H9 (cell line): Measurements from ENCODE around the gene DIAPH2. TPM values are rescaled to one million over a fixed set of nuclear protein-coding genes. Genes with fewer than 3 reads are reported as not detected.

ENCODE experiments used
- DNase-seq: peaks from one replicate; pipeline ENCODE4 v3.0.0-alpha.2; 2017
- H2AFZ ChIP-seq: one replicate; pipeline ENCODE4 v1.6.1; 2013; ENCODE audit warnings: mild to moderate bottlenecking, low read length, control low read depth, moderate library complexity
- H2AK5ac ChIP-seq: 2 replicates; pipeline ENCODE4 v1.6.1; 2013; ENCODE audit warnings: low read length, control low read depth, mixed read lengths; ENCODE audit not compliant: insufficient read length
- H2BK120ac ChIP-seq: one replicate; pipeline ENCODE4 v1.6.1; 2013; ENCODE audit warnings: low read depth, mild to moderate bottlenecking, low read length, control low read depth, inconsistent platforms; ENCODE audit not compliant: poor library complexity, severe bottlenecking
- H2BK12ac ChIP-seq: 2 replicates; pipeline ENCODE4 v1.6.1; 2013; ENCODE audit warnings: low read length, control low read depth, mixed read lengths, low read depth; ENCODE audit not compliant: insufficient read length
- H2BK15ac ChIP-seq: 2 replicates; pipeline ENCODE4 v1.6.1; 2013; ENCODE audit warnings: low read depth, low read length, control low read depth
- H2BK20ac ChIP-seq: one replicate; pipeline ENCODE4 v1.6.1; 2013; ENCODE audit warnings: low read depth, mild to moderate bottlenecking, low read length, control low read depth, inconsistent platforms; ENCODE audit not compliant: poor library complexity, severe bottlenecking
- H2BK5ac ChIP-seq: 2 replicates; pipeline ENCODE4 v1.6.1; 2013; ENCODE audit warnings: low read length, control low read depth, mixed read lengths; ENCODE audit not compliant: insufficient read length
- H3K14ac ChIP-seq: 2 replicates; pipeline ENCODE4 v1.6.1; 2013; ENCODE audit warnings: low read length, control low read depth; ENCODE audit not compliant: insufficient read depth
- H3K18ac ChIP-seq: 2 replicates; pipeline ENCODE4 v1.6.1; 2013; ENCODE audit warnings: low read depth, mild to moderate bottlenecking, mixed read lengths, low read length, control low read depth; ENCODE audit not compliant: insufficient read length
- H3K23ac ChIP-seq: 2 replicates; pipeline ENCODE4 v1.6.1; 2013; ENCODE audit warnings: low read length, control low read depth, mixed read lengths, low read depth; ENCODE audit not compliant: insufficient read length
- H3K23me2 ChIP-seq: 2 replicates; pipeline ENCODE4 v1.6.1; 2013; ENCODE audit warnings: low read depth, mild to moderate bottlenecking, mixed read lengths, low read length, control low read depth; ENCODE audit not compliant: insufficient read length, poor library complexity, severe bottlenecking
- H3K27ac ChIP-seq: 2 replicates; pipeline ENCODE4 v1.5.1; 2013; ENCODE audit warnings: low read length, control low read depth, mixed read lengths, low read depth; ENCODE audit not compliant: insufficient read length
- H3K27me3 ChIP-seq: 2 replicates; pipeline ENCODE4 v1.6.1; 2013; ENCODE audit warnings: low read length, control low read depth, inconsistent platforms; ENCODE audit not compliant: insufficient read depth
- H3K4ac ChIP-seq: 2 replicates; pipeline ENCODE4 v1.6.1; 2013; ENCODE audit warnings: low read depth, mild to moderate bottlenecking, control low read depth, inconsistent platforms, low read length, moderate library complexity
- H3K4me1 ChIP-seq: 2 replicates; pipeline ENCODE4 v1.6.1; 2013; ENCODE audit warnings: low read length, control low read depth, inconsistent platforms; ENCODE audit not compliant: insufficient read depth
- H3K4me2 ChIP-seq: 2 replicates; pipeline ENCODE4 v1.6.1; 2013; ENCODE audit warnings: low read length, control low read depth, mixed read lengths; ENCODE audit not compliant: insufficient read length, insufficient read depth
- H3K56ac ChIP-seq: 2 replicates; pipeline ENCODE4 v1.6.1; 2013; ENCODE audit warnings: low read depth, mild to moderate bottlenecking, mixed read lengths, low read length, control low read depth; ENCODE audit not compliant: insufficient read length
- H3K79me1 ChIP-seq: 2 replicates; pipeline ENCODE4 v1.6.1; 2013; ENCODE audit warnings: low read depth, mild to moderate bottlenecking, moderate library complexity, low read length, control low read depth, inconsistent platforms; ENCODE audit not compliant: insufficient read depth, poor library complexity, severe bottlenecking
- H3K79me2 ChIP-seq: 2 replicates; pipeline ENCODE4 v1.6.1; 2013; ENCODE audit warnings: low read length, control low read depth, inconsistent platforms; ENCODE audit not compliant: insufficient read depth
- H3K9ac ChIP-seq: 2 replicates; pipeline ENCODE4 v1.6.1; 2013; ENCODE audit warnings: low read length, control low read depth, mixed read lengths; ENCODE audit not compliant: insufficient read length; ENCODE audit errors: extremely low read depth
- H3K9me3 ChIP-seq: one replicate; pipeline ENCODE4 v1.6.1; 2013; ENCODE audit warnings: low read depth, low read length, inconsistent platforms; ENCODE audit not compliant: control insufficient read depth
- H3T11ph ChIP-seq: one replicate; pipeline ENCODE4 v1.6.1; 2013; ENCODE audit warnings: mild to moderate bottlenecking, low read length, control low read depth, inconsistent platforms
- H4K20me1 ChIP-seq: one replicate; pipeline ENCODE4 v1.6.1; 2013; ENCODE audit not compliant: control insufficient read depth, insufficient read length, insufficient read depth
- H4K5ac ChIP-seq: 2 replicates; pipeline ENCODE4 v1.6.1; 2013; ENCODE audit warnings: low read depth, mild to moderate bottlenecking, mixed read lengths, low read length, control low read depth; ENCODE audit not compliant: insufficient read length
- H4K8ac ChIP-seq: replicated peaks from 2 replicates; pipeline ENCODE4 v1.6.1; 2013; ENCODE audit warnings: low read length, control low read depth, mixed read lengths, low read depth; ENCODE audit not compliant: insufficient read length
- H4K91ac ChIP-seq: 2 replicates; pipeline ENCODE4 v1.6.1; 2013; ENCODE audit warnings: low read depth, mild to moderate bottlenecking, moderate library complexity, mixed read lengths, low read length, control low read depth; ENCODE audit not compliant: insufficient read length
- H3K27ac Mint-ChIP-seq, 3 experiments: 2 replicates in 2 of 3; 3 replicates in 1 of 3; pipeline ENCODE4 v1.8.0; 2020 to 2021; ENCODE audit warnings: mixed read lengths in 3 of 3, mild to moderate bottlenecking in 1 of 3, moderate library complexity in 1 of 3
- H3K27me3 Mint-ChIP-seq: 2 replicates; pipeline ENCODE4 v1.8.0; 2021; ENCODE audit warnings: low read depth, mild to moderate bottlenecking, moderate library complexity, mixed read lengths
- H3K36me3 Mint-ChIP-seq, 3 experiments: 2 replicates in 2 of 3; 3 replicates in 1 of 3; pipeline ENCODE4 v1.8.0; 2020 to 2021; ENCODE audit warnings: low read depth in 3 of 3, mixed read lengths in 3 of 3; ENCODE audit not compliant: insufficient read depth in 1 of 3
- H3K4me1 Mint-ChIP-seq, 2 experiments: 2 replicates each; pipeline ENCODE4 v1.8.0; 2020; ENCODE audit warnings: mixed read lengths in 2 of 2
- H3K4me3 Mint-ChIP-seq, 2 experiments: 2 replicates in 1 of 2; 3 replicates in 1 of 2; pipeline ENCODE4 v1.8.0; 2020 to 2021; ENCODE audit warnings: mild to moderate bottlenecking in 2 of 2, mixed read lengths in 2 of 2, moderate library complexity in 1 of 2
- H3K9me3 Mint-ChIP-seq, 2 experiments: 2 replicates in 1 of 2; 3 replicates in 1 of 2; pipeline ENCODE4 v1.8.0; 2020; ENCODE audit warnings: mild to moderate bottlenecking in 2 of 2, mixed read lengths in 2 of 2, moderate library complexity in 1 of 2
- WGBS: extraction: QIAGEN DNeasy Blood & Tissue Kit; methylation state at CpG from one replicate; pipeline ENCODE4 v1.1.7; 2013; ENCODE audit warnings: missing lambda C conversion rate, low lambda C conversion rate, mixed read lengths; ENCODE audit not compliant: insufficient read length; ENCODE audit errors: extremely low coverage; 5-methylcytosine and 5-hydroxymethylcytosine counted together
- total RNA-seq: library from RNA; stranded (reverse); gene quantifications from 2 replicates; pipeline ENCODE4 v1.2.1, GENCODE V29; 2021
- TF ChIP-seq, protein P1 (sequence below): fragments of 200-600 bp; sonication (generic); conservative IDR thresholded peaks from 3 replicates; pipeline ENCODE4 v1.8.0; 2021; ENCODE audit warnings: antibody characterized with exemption, mild to moderate bottlenecking

DIAPH2 gene
- total RNA-seq, 1 experiment from 2014 or later, result 45.4 TPM

DNA sequence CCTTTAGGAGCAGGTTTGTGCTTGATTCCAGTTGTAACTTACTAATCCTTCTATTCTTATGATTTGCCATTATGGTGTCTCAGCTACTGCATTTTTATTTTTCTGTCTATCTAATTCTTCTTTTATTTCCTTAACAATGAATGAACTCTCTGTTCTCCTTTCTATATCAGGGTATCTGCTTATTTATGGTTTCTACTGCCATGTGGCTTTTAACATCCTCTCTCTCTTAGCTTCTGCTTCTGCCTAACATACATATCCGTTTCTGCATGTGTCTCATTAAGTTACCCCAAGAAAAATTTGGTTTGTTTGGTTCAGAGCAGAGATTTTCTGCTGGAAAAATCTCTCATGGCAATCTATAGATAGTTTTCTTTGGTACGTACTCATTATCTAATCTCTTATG, 813.5 kb downstream of the DIAPH2 start:
- Histone ChIP-seq H3K14ac (no peak overlapping the region), H2BK12ac (no peak overlapping the region), H3K18ac (no peak overlapping the region), H3K4me1 (peaks cover under 1% of the 10 kb centered on the region; the same call in 1 of the 2 replicates), H2BK120ac (no peak overlapping the region), H3K56ac (no peak overlapping the region), H4K5ac (no peak overlapping the region), H3K27me3 (no peaks in the 10 kb centered on the region), H2BK20ac (no peak overlapping the region), H3K4ac (no peak overlapping the region), H3K79me1 (no peaks in the 10 kb centered on the region), H3K23ac (no peak overlapping the region), H4K91ac (no peak overlapping the region), H2AFZ (no peak overlapping the region), H2AK5ac (no peak overlapping the region), H2BK5ac (no peak overlapping the region), H3K9ac (no peak overlapping the region), H3K23me2 (no peaks in the 10 kb centered on the region), H3K27ac (no peak overlapping the region), H4K20me1 (no peaks in the 10 kb centered on the region), H3T11ph (no peak overlapping the region), H3K4me2 (no peak overlapping the region), H3K79me2 (no peaks in the 10 kb centered on the region), H3K9me3 (no peaks in the 10 kb centered on the region), H2BK15ac (no peak overlapping the region), H4K8ac (no peak overlapping the region)
- Mint-ChIP-seq H3K4me3 (no peak overlapping the region), H3K27ac (no peak overlapping the region; a peak in 1 of 7 replicates), H3K36me3 (peaks cover 0 to 6% (median 5%) of the 10 kb centered on the region in 3 experiments; a peak in 2 of 7 replicates), H3K27me3 (no peaks in the 10 kb centered on the region), H3K9me3 (no peaks in the 10 kb centered on the region; a peak in 1 of 5 replicates), H3K4me1 (peaks cover 14 to 15% of the 10 kb centered on the region in 2 experiments)
- no peak for DNase-seq
- TF ChIP-seq, protein P1, sequence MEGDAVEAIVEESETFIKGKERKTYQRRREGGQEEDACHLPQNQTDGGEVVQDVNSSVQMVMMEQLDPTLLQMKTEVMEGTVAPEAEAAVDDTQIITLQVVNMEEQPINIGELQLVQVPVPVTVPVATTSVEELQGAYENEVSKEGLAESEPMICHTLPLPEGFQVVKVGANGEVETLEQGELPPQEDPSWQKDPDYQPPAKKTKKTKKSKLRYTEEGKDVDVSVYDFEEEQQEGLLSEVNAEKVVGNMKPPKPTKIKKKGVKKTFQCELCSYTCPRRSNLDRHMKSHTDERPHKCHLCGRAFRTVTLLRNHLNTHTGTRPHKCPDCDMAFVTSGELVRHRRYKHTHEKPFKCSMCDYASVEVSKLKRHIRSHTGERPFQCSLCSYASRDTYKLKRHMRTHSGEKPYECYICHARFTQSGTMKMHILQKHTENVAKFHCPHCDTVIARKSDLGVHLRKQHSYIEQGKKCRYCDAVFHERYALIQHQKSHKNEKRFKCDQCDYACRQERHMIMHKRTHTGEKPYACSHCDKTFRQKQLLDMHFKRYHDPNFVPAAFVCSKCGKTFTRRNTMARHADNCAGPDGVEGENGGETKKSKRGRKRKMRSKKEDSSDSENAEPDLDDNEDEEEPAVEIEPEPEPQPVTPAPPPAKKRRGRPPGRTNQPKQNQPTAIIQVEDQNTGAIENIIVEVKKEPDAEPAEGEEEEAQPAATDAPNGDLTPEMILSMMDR, result no peak
- WGBS, result no CpG with 5 or more reads among the region's 2 CpGs
